ENCODE measurements around the gene BGN. TPM values are rescaled to one million over a fixed set of nuclear protein-coding genes. Genes with fewer than 3 reads are reported as not detected.

BGN gene
- total RNA-seq, 1 experiment from 2014 or later = 1.2 TPM

GRCh38 chrX:153504445-153505016 lies 9.8 kb downstream of the BGN start:
- Histone ChIP-seq H3K18ac (ENCODE audit: insufficient read length, low read depth, low read length) (no peak overlapping the region), H3K4ac (ENCODE audit: low read depth, low read length) (no peak overlapping the region), H4K8ac (replicated peaks; ENCODE audit: insufficient read length, low read depth, low read length) (no peak overlapping the region), H2AK5ac (ENCODE audit: insufficient read length, low read length) (no peak overlapping the region), H3K27me3 (ENCODE audit: insufficient read depth, low read length) (no peaks in the 10 kb centered on the region; the same call in 1 of the 2 replicates), H4K5ac (ENCODE audit: insufficient read length, low read depth, low read length) (no peak overlapping the region), H3K27ac (ENCODE audit: insufficient read length, low read depth, low read length) (no peak overlapping the region), H2BK20ac (ENCODE audit: low read depth, low read length, poor library complexity, severe bottlenecking) (no peak overlapping the region), H3K4me1 (ENCODE audit: insufficient read depth, low read length) (no peaks in the 10 kb centered on the region), H4K91ac (ENCODE audit: insufficient read length, low read depth, low read length) (no peak overlapping the region), H3K9ac (ENCODE audit: extremely low read depth, insufficient read length, low read length) (no peak overlapping the region), H3K4me2 (ENCODE audit: insufficient read depth, insufficient read length, low read length) (no peak overlapping the region), H3K79me2 (ENCODE audit: insufficient read depth, low read length) (no peaks in the 10 kb centered on the region), H3T11ph (ENCODE audit: low read length) (no peak overlapping the region), H3K23ac (ENCODE audit: insufficient read length, low read depth, low read length) (no peak overlapping the region), H3K14ac (ENCODE audit: insufficient read depth, low read length) (no peak overlapping the region; the same call in 1 of the 2 replicates), H2BK15ac (ENCODE audit: low read depth, low read length) (no peak overlapping the region), H3K9me3 (ENCODE audit: control insufficient read depth, low read depth, low read length) (peaks cover 25% of the 10 kb centered on the region), H3K23me2 (ENCODE audit: insufficient read length, low read depth, low read length, poor library complexity, severe bottlenecking) (no peaks in the 10 kb centered on the region), H3K79me1 (ENCODE audit: insufficient read depth, low read depth, low read length, poor library complexity, severe bottlenecking) (no peaks in the 10 kb centered on the region), H2BK12ac (ENCODE audit: insufficient read length, low read depth, low read length) (no peak overlapping the region), H2BK120ac (ENCODE audit: low read depth, low read length, poor library complexity, severe bottlenecking) (no peak overlapping the region), H3K56ac (ENCODE audit: insufficient read length, low read depth, low read length) (no peak overlapping the region), H2BK5ac (ENCODE audit: insufficient read length, low read length) (no peak overlapping the region), H2AFZ (ENCODE audit: low read length) (no peak overlapping the region), H4K20me1 (ENCODE audit: control insufficient read depth, insufficient read depth, insufficient read length) (no peaks in the 10 kb centered on the region)
- Mint-ChIP-seq H3K4me1 (peaks cover 0 to 6% of the 10 kb centered on the region in 2 experiments; a peak in 2 of 4 replicates), H3K27ac (no peak overlapping the region), H3K36me3 (ENCODE audit: insufficient read depth in 1 of 3, low read depth in 3 of 3) (peaks cover 6 to 8% (median 8%) of the 10 kb centered on the region in 3 experiments; a peak in 5 of 7 replicates), H3K27me3 (ENCODE audit: low read depth) (peaks cover 4% of the 10 kb centered on the region), H3K9me3 (peaks cover 59 to 70% of the 10 kb centered on the region in 2 experiments), H3K4me3 (no peak overlapping the region)
- TF ChIP-seq CTCF (conservative IDR thresholded peaks at IDR 0.05) = no peak
- WGBS (ENCODE audit: extremely low coverage, insufficient read length, low lambda C conversion rate) = no CpG with 5 or more reads among the region's 26 CpGs
- no peak for DNase-seq
